B cell (primary cell): ENCODE data around the gene PMM1. TPM values are rescaled to one million over a fixed set of nuclear protein-coding genes. Genes with fewer than 3 reads are reported as not detected.

Source experiments
- ATAC-seq: fragments of 200-7000 bp; cut with Tn5 transposase; one replicate; pipeline ENCODE4 v1.10.0; 2021; ENCODE audit warnings: low read depth, mild to moderate bottlenecking, moderate number of reproducible peaks, moderate library complexity
- CTCF ChIA-PET: fragments of 350-600 bp; sonication (Branson Sonifier 250); formaldehyde crosslinking; loops from one replicate; lab custom pipeline; 2021; ENCODE audit warnings: antibody characterized with exemption, inconsistent platforms; lab: Charles Lee
- POLR2A ChIA-PET: fragments of 350-600 bp; sonication (Branson Sonifier 250); formaldehyde crosslinking; loops from one replicate; lab custom pipeline; 2021; ENCODE audit warnings: antibody characterized with exemption; lab: Charles Lee
- DNase-seq: peaks from one replicate; pipeline ENCODE4 v3.0.0; 2013
- H2AFZ ChIP-seq: 2 replicates; pipeline ENCODE4 v1.6.1; 2012; ENCODE audit warnings: mild to moderate bottlenecking, low read depth, low read length; ENCODE audit not compliant: insufficient read depth, poor library complexity, severe bottlenecking
- H3K27ac ChIP-seq, 2 donors: 1 replicate in 1 of 2; 2 replicates in 1 of 2; pipeline ENCODE4 v1.5.1; 2012 to 2013; ENCODE audit warnings: low read length in 2 of 2, mild to moderate bottlenecking in 2 of 2, moderate library complexity in 1 of 2
- H3K27me3 ChIP-seq, 4 experiments: fragments of 200-600 bp in 1 of 4; sonication (generic) in 1 of 4; replicated peaks in 1 of 4; 1 replicate in 2 of 4; 2 replicates in 2 of 4; pipeline versions ENCODE4 v1.6.1 to v1.7.0; 2013 to 2016; ENCODE audit warnings: low read length in 3 of 4, mild to moderate bottlenecking in 2 of 4, mixed read lengths in 1 of 4, moderate library complexity in 1 of 4; ENCODE audit not compliant: insufficient read depth in 4 of 4, control insufficient read depth in 3 of 4; ENCODE audit errors: control extremely low read depth in 1 of 4
- H3K36me3 ChIP-seq, 2 experiments: replicated peaks in 1 of 2; 1 replicate in 1 of 2; 2 replicates in 1 of 2; pipeline versions ENCODE4 v1.6.1 to v1.7.1; 2013; ENCODE audit warnings: low read length in 1 of 2; ENCODE audit not compliant: insufficient read depth in 2 of 2, control insufficient read depth in 1 of 2; ENCODE audit errors: control extremely low read depth in 1 of 2, extremely low read depth in 1 of 2
- H3K4me1 ChIP-seq, 2 donors: fragments of 200-600 bp in 1 of 2; sonication (generic) in 1 of 2; 1 replicate in 1 of 2; 2 replicates in 1 of 2; pipeline versions ENCODE4 v1.5.1 to v1.6.1; 2013 to 2017; ENCODE audit warnings: low read length in 2 of 2; ENCODE audit not compliant: control insufficient read depth in 2 of 2, insufficient read depth in 2 of 2
- H3K4me2 ChIP-seq: replicated peaks from 2 replicates; pipeline ENCODE3; 2012; ENCODE audit warnings: mild to moderate bottlenecking, low read depth, low read length; ENCODE audit not compliant: poor library complexity, severe bottlenecking
- H3K4me3 ChIP-seq, 5 experiments: fragments of 200-600 bp in 1 of 5; sonication (generic) in 1 of 5; 1 replicate in 3 of 5; 2 replicates in 2 of 5; pipeline versions ENCODE4 v1.5.1 to v1.7.0; 2011 to 2016; ENCODE audit warnings: low read length in 4 of 5, mild to moderate bottlenecking in 4 of 5, low read depth in 2 of 5, control low read depth in 1 of 5, moderate library complexity in 1 of 5; ENCODE audit not compliant: insufficient read depth in 1 of 5; ENCODE audit errors: control extremely low read depth in 1 of 5, extremely low read depth in 1 of 5
- H3K79me2 ChIP-seq: fragments of 200-600 bp; sonication (generic); one replicate; pipeline ENCODE4 v1.6.0; 2016; ENCODE audit warnings: low read length; ENCODE audit not compliant: control insufficient read depth, insufficient read depth
- H3K9ac ChIP-seq: fragments of 200-600 bp; sonication (generic); 2 replicates; pipeline ENCODE4 v1.6.1; 2017; ENCODE audit warnings: mild to moderate bottlenecking, low read length, moderate library complexity
- H3K9me3 ChIP-seq, 3 donors: one replicate each; pipeline versions ENCODE4 v1.6.1 to v1.7.1; 2013; ENCODE audit warnings: low read length in 2 of 3; ENCODE audit not compliant: control insufficient read depth in 2 of 3, insufficient read depth in 1 of 3; ENCODE audit errors: control extremely low read depth in 1 of 3
- H4K20me1 ChIP-seq: 2 replicates; pipeline ENCODE4 v1.6.0; 2012; ENCODE audit warnings: mild to moderate bottlenecking, low read length; ENCODE audit not compliant: insufficient read depth, control insufficient read depth, poor library complexity, severe bottlenecking
- H3K27ac Mint-ChIP-seq: one replicate; pipeline ENCODE4 v1.8.0; 2021; ENCODE audit warnings: mixed read lengths
- H3K27me3 Mint-ChIP-seq: one replicate; pipeline ENCODE4 v1.8.0; 2021; ENCODE audit warnings: mixed read lengths
- H3K4me1 Mint-ChIP-seq: one replicate; pipeline ENCODE4 v1.8.0; 2021; ENCODE audit warnings: mixed read lengths
- H3K4me3 Mint-ChIP-seq: one replicate; pipeline ENCODE4 v1.8.0; 2021; ENCODE audit warnings: mixed read lengths
- H3K9me3 Mint-ChIP-seq: one replicate; pipeline ENCODE4 v1.8.0; 2022; ENCODE audit warnings: mixed read lengths; ENCODE audit not compliant: insufficient read depth
- EZH2 ChIP-seq: IDR thresholded peaks from 2 replicates; pipeline ENCODE4 v1.6.1; 2012; ENCODE audit warnings: borderline replicate concordance, low read depth, mild to moderate bottlenecking, moderate library complexity, low read length; ENCODE audit not compliant: insufficient read depth, poor library complexity, severe bottlenecking
- WGBS: methylation state at CpG from one replicate; pipeline ENCODE4 v1.1.5; 2013; ENCODE audit warnings: missing lambda C conversion rate; ENCODE audit not compliant: insufficient coverage; 5-methylcytosine and 5-hydroxymethylcytosine counted together
- intact Hi-C: fragments of 100-400 bp; cut with micrococcal nuclease; formaldehyde crosslinking; loops from one replicate; pipeline ENCODE4 v1.10.0; 2022
- polyA plus RNA-seq: library from polyadenylated mRNA; depleted of rRNA; stranded (reverse); fragments of >200 nt; gene quantifications from 2 replicates; pipeline ENCODE4 v1.2.3, GENCODE V29; 2012
- total RNA-seq, 2 donors: library from RNA; stranded (reverse); fragments of 120-200 nt in 1 of 2; gene quantifications; 1 replicate in 1 of 2; 2 replicates in 1 of 2; pipeline versions ENCODE4 v1.2.3 to v1.2.4, GENCODE V29; 2013 to 2022
- TF ChIP-seq, protein P1 (sequence below): fragments of 200-600 bp; IDR thresholded peaks from one replicate; pipeline ENCODE4 v1.8.0; 2022; ENCODE audit warnings: antibody characterized with exemption, mild to moderate bottlenecking

The PMM1 gene
- total and polyA plus RNA-seq, 2 donors (not counting 1 experiment from before 2014, with no cell fraction given): 23.3 to 24.8 TPM

DNA sequence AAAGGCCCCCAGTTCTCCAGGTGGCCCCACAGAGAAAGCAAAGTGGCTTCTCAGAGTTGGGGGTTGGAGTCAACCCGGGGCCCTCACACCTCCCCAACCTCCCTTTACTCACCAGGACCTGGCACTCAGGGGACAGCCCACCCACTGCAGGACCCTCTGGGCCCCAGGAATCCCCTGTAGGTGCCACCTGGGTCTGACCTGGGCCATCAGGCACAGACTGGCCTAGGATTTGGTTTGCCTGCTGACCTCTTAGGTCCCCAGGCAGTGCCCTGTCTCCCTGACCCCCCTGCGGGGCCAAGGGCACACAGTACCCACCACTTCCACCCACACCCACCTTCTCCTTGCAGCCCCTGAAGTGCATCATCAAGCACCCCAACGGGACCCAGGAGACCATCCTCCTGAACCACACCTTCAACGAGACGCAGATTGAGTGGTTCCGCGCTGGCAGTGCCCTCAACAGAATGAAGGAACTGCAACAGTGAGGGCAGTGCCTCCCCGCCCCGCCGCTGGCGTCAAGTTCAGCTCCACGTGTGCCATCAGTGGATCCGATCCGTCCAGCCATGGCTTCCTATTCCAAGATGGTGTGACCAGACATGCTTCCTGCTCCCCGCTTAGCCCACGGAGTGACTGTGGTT, 61.4 kb downstream of the PMM1 start:
- ATAC-seq (no peak), DNase-seq (no peak)
- Histone ChIP-seq H3K27ac (no peak overlapping the region), H3K27me3 (no peaks in the 10 kb centered on the region), H3K4me1 (peaks cover 7 to 12% of the 10 kb centered on the region in 2 donors), H3K4me3 (no peak overlapping the region), H3K36me3 (peaks cover 0 to 83% of the 10 kb centered on the region in 2 experiments), H2AFZ (no peak overlapping the region), H3K9ac (no peak overlapping the region), H3K79me2 (peaks cover 10% of the 10 kb centered on the region), H3K4me2 (no peak overlapping the region), H3K9me3 (no peaks in the 10 kb centered on the region), H4K20me1 (peaks cover 36% of the 10 kb centered on the region)
- POLR2A ChIA-PET: interaction anchor here (1.9 kb wide), 1 partner anchor 147 kb away, joined by 6 read pairs; the partner anchor contains the start of gene TEF
- intact Hi-C loops: no loop called here
- no peaks in the 10 kb centered on the region for H3K27me3 Mint-ChIP-seq
- H3K4me1 Mint-ChIP-seq: peaks cover 15% of the 10 kb centered on the region
- H3K4me3 Mint-ChIP-seq: no peak overlapping the region
- CTCF ChIA-PET: interaction anchor here (0.6 to 13.2 kb wide), 10 partner anchors 11 to 1340 kb away, joined by 3 to 228 read pairs (median 8); partner anchors contain the start of genes ACO2, PHF5A and TOB2
- WGBS: 88% methylated on average over 16 of the region's 16 CpGs
- peak overlapping the region; percentile 10 for H3K27ac Mint-ChIP-seq
- no peaks in the 10 kb centered on the region for H3K9me3 Mint-ChIP-seq
- TF ChIP-seq EZH2: no peak
- TF ChIP-seq, protein P1, sequence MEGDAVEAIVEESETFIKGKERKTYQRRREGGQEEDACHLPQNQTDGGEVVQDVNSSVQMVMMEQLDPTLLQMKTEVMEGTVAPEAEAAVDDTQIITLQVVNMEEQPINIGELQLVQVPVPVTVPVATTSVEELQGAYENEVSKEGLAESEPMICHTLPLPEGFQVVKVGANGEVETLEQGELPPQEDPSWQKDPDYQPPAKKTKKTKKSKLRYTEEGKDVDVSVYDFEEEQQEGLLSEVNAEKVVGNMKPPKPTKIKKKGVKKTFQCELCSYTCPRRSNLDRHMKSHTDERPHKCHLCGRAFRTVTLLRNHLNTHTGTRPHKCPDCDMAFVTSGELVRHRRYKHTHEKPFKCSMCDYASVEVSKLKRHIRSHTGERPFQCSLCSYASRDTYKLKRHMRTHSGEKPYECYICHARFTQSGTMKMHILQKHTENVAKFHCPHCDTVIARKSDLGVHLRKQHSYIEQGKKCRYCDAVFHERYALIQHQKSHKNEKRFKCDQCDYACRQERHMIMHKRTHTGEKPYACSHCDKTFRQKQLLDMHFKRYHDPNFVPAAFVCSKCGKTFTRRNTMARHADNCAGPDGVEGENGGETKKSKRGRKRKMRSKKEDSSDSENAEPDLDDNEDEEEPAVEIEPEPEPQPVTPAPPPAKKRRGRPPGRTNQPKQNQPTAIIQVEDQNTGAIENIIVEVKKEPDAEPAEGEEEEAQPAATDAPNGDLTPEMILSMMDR: no peak

Other genes starting within 250 kb of the PMM1 start
- gene TEF, start 207.9 kb downstream of the PMM1 start, total RNA-seq: 5.5 and 6.8 TPM in 2 replicates
- gene TEF, start 207.9 kb downstream of the PMM1 start, polyA plus RNA-seq: 1.6 and 5.0 TPM in 2 replicates
- gene TOB2, start 143.0 kb downstream of the PMM1 start, total RNA-seq: 51.5 and 56.0 TPM in 2 replicates
- gene TOB2, start 143.0 kb downstream of the PMM1 start, polyA plus RNA-seq: 26.2 and 40.4 TPM in 2 replicates
- 31.6 and 34.5 TPM in 2 replicates for gene PHF5A, start 121.1 kb downstream of the PMM1 start, total RNA-seq
- 29.4 and 62.1 TPM in 2 replicates for gene PHF5A, start 121.1 kb downstream of the PMM1 start, polyA plus RNA-seq
- 91.7 and 104 TPM in 2 replicates for gene ACO2, start 120.7 kb downstream of the PMM1 start, total RNA-seq
- gene ACO2, start 120.7 kb downstream of the PMM1 start, polyA plus RNA-seq: 91.5 and 91.7 TPM in 2 replicates
- gene POLR3H, start 45.4 kb downstream of the PMM1 start, total RNA-seq: 32.1 and 35.6 TPM in 2 replicates
- gene POLR3H, start 45.4 kb downstream of the PMM1 start, polyA plus RNA-seq: 10.3 and 12.4 TPM in 2 replicates
- gene CSDC2, start 28.8 kb downstream of the PMM1 start, total RNA-seq: not detected in 2 replicates
- gene CSDC2, start 28.8 kb downstream of the PMM1 start, polyA plus RNA-seq: not detected in 2 replicates
- gene DESI1, start 31.2 kb upstream of the PMM1 start, total RNA-seq: 25.5 and 26.3 TPM in 2 replicates
- gene DESI1, start 31.2 kb upstream of the PMM1 start, polyA plus RNA-seq: 15.2 and 17.3 TPM in 2 replicates
- gene XRCC6, start 31.5 kb upstream of the PMM1 start, total RNA-seq: 176 and 180 TPM in 2 replicates
- 55.4 and 58.2 TPM in 2 replicates for gene XRCC6, start 31.5 kb upstream of the PMM1 start, polyA plus RNA-seq
- gene SNU13, start 99.0 kb upstream of the PMM1 start, total RNA-seq: 108 and 114 TPM in 2 replicates
- gene SNU13, start 99.0 kb upstream of the PMM1 start, polyA plus RNA-seq: 99.0 and 119 TPM in 2 replicates
- 50.1 and 59.3 TPM in 2 replicates for gene MEI1, start 109.7 kb upstream of the PMM1 start, total RNA-seq
- gene MEI1, start 109.7 kb upstream of the PMM1 start, polyA plus RNA-seq: 40.3 and 64.8 TPM in 2 replicates
- 17.4 and 18.1 TPM in 2 replicates for gene CCDC134, start 210.8 kb upstream of the PMM1 start, total RNA-seq
- gene CCDC134, start 210.8 kb upstream of the PMM1 start, polyA plus RNA-seq: 4.4 and 5.0 TPM in 2 replicates
- gene SREBF2, start 243.3 kb upstream of the PMM1 start, total RNA-seq: 287 and 304 TPM in 2 replicates
- 106 and 116 TPM in 2 replicates for gene SREBF2, start 243.3 kb upstream of the PMM1 start, polyA plus RNA-seq